NCI-H524 (cell line): ENCODE measurements around the gene TMEM198.

Experiments used
- DNase-seq, 2 experiments: peaks; one replicate each; lab custom pipeline; 2025; lab: John Stamatoyannopoulos, UW

TMEM198 gene

DNA sequence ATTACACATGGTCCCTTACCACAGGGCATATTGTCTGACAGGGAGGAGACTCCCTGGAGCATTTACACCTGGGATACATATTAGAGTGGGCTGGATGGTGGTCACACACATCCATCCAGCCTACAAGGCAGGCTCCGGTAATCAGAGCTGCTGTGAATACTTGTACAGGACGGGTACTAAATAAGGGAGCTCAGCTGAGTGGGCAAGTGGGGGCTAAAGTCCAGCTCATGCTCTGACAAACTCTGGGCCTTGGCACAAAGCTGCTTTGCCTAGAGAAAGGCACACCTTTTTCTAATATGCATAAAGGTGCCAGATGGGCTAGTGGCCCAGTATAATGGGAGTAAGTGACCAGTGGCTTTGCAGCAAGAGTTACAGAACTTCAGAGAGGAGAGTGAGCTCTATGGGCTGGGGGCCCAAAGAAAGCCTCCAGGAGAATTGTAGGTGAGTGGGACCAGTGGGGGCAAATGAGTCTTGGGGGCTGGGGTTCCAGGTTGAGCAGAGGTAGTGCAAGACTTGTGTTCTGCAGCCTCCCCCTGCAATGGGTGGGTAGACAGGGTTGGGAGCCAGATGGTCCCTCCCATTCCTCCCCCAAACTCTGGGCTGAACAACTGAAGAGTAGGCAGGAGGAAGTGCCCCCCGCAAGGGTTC is 1.6 kb downstream of the TMEM198 start:
- no peak for DNase-seq

- DNase-seq: no peak
These were observed 2.1 kb downstream of the TMEM198 start for GRCh38 chr2:219545943-219546352.

GRCh38 chr2:219547621-219548020 is 3.8 kb downstream of the TMEM198 start:
- no peak for DNase-seq

- DNase-seq: no peak
These were observed 5.2 kb downstream of the TMEM198 start for GRCh38 chr2:219548990-219549389.

DNA sequence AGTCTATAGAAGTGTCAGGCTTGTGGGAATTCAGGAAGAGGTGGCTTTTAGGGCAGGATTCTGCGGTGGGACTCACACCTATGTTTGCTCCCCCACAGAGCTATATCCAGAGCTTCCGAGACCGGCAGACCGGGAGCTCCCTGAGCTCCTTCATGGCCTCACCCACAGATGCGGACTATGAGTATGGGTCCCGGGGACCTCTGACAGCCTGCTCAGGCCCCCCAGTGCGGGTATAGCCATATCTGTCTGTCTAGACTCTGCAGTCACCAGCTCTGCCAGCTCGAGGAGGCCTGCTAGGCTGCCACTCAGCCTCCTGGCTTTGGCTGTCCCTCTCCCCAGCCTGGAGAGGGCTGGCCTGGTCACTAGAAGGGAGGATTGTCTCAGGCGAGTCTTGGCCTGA is 5.8 kb downstream of the TMEM198 start:
- no peak for DNase-seq

DNA sequence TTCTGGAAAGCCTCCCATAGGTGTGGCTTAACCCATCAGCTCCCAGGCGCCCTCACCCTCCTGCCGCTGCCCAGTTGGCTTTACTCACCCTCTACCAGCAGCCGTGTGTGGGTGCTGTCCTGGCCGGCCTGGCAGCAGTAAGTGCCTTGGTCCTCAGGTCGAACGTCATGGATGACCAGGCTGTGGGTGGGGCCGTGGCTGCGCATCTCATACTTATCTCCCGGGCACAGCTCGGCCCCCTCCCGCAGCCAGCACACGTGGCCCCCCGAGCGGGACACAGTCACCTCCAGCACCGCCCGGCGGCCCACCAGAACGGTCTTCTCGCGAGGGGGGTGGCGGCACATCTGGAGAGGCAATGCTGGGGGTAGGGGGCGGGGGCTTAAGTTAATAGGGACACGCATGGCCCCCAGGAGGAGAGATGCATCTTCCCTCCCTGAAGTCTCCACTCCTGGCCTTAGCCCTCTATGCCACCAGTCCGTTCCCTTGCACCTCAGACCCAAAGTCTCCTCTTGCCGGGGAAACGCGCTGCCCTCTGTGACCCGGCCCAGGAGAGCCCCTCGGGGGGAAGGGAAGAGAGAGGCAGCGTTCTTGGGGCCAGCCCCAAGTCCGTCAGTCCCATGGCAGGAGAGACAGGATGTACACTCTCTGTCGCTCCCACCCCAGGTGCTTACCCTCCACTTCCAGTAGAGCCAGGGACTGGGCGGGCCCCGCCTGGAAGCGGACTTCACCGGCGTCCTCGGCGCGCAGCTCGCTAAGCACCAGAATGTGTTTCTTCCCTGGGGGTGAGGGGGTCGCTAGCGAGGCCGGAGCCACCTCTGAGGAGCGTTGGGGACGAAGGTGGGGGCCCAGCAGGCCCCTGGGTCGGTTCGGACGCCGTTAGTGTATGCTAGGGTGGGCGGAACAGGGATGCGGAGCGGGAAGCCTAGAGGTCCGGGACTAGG is 7.9 kb downstream of the TMEM198 start:
- DNase-seq: no peak

- DNase-seq: peak; percentile 52 to 68
These were observed 8.7 kb downstream of the TMEM198 start for GRCh38 chr2:219552382-219553167.

DNA sequence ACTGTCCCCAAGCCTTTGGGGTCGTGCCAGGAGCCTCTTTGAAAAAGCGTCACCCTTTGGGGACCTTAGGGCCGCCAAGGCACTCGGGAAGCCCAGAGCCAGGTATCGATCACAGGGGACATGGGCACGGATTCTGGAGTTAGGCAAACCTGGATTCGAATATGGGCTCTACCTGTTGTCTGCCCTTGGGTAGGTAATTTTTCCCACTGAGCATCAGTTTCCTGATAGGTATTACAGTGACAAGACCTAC is 9.3 kb downstream of the TMEM198 start:
- no peak for DNase-seq

DNA sequence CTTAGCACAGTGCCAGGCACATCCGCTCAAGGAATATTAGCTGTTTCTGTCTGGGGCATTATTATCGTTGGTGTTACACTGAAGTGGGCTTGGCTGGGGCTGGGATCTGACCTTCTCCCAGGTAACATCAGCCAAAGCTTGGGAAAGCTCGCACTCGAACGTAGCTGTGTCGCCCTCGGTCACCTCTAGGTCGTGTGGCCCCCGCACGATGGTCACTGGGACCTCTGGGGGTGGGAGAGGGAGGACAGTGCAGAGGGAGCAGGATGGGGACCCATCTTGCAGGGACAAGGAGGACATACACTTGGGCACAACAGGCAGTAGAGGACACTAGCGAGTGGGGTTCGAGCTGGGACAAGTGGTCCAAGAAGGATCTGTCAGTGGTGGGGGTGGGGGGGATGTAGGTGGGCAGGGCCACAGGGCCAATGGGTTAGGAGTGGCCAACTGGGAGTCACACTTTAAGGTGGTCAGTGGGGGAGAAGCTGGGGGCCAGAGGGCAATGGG is 9.7 kb downstream of the TMEM198 start:
- no peak for DNase-seq

GRCh38 chr2:219554350-219554749 is 10.5 kb downstream of the TMEM198 start:
- no peak for DNase-seq

- no peak for DNase-seq
These were observed 12.1 kb downstream of the TMEM198 start for GRCh38 chr2:219555956-219556355.

DNA sequence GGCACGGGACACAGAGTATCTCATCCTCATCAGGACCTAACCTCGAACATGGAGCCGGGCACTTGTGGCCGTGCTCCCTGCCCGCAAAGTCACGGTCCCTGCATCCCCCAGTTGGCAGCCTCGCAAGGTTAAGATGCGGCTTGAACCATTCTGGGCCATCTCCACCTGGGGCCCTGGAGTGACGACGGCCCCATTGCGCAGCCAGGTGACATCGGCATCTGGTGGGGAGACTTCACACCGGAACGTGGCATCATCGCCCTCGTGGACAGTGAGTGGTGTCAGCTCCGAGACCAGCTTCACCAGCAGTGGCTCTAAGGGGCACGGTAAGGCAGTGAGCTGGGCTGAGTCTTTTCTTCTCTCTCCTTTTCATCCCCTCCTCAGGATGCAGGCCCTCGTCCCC is 12.6 kb downstream of the TMEM198 start:
- DNase-seq: no peak

- no peak for DNase-seq
These were observed 13.5 kb downstream of the TMEM198 start for GRCh38 chr2:219557320-219557719.

- peak in 1 of 2 experiments; percentile 23 for DNase-seq
These were observed 14.3 kb downstream of the TMEM198 start for GRCh38 chr2:219557791-219558785.

- DNase-seq: no peak
These were observed 15.5 kb downstream of the TMEM198 start for GRCh38 chr2:219559156-219559915.

DNA sequence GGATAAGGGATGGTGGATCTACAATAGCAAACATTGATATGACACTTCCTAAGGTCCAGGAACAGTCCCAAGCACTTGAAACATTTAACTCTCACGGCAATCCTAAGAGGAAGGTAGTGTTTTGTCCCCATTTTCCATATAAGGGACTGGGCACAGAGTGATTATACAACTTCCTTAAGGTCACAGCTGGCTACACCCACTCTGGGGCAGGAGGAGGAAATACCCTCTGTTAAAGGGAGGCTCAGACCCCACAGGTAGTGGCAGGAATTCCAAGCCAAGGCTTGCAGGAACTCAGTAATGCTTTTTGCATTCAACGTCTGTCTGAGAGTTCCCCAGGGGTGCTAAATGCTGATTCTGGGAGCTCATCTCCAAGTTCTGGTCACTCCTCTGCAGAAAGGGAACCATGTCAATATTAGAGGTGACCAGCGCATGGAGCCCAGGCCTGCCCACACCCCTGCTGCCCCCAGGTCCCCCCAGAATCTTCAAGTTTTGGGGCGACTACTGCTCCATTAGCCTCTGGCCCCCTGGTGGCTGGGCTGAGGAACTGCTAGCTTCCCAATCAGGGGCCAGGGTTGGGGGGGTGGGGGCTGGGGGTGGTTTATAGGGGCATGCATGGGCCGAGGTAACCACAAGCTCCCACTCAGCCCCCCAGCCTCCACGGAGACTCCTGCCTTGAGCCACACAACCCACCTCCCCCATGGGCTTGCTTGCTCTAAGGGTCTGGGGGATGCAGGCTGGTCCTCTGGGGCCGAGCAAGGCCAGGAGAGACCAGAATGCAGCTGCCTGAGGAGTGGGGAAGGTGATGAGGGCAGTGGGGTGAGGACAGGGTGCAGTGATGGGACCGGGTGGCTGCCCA is 16.4 kb downstream of the TMEM198 start:
- DNase-seq: no peak

GRCh38 chr2:219560893-219561178 is 17.0 kb downstream of the TMEM198 start:
- DNase-seq: no peak

- no peak for DNase-seq
These were observed 17.6 kb downstream of the TMEM198 start for GRCh38 chr2:219561179-219562048.
